NT2/D1 (cell line): Measurements from ENCODE around the gene WASF2.

Source experiments
- DNase-seq: peaks from one replicate; pipeline ENCODE4 v3.0.0-alpha.2; 2011; ENCODE audit warnings: low read depth, low spot score
- H3K27me3 ChIP-seq: 2 replicates; pipeline ENCODE4 v1.6.0; 2011; ENCODE audit warnings: mild to moderate bottlenecking; ENCODE audit not compliant: insufficient read length, insufficient read depth
- H3K36me3 ChIP-seq: 2 replicates; pipeline ENCODE4 v1.6.1; 2011; ENCODE audit warnings: mild to moderate bottlenecking, low read length, mixed read lengths; ENCODE audit not compliant: insufficient read depth, insufficient read length
- H3K4me1 ChIP-seq: 2 replicates; pipeline ENCODE4 v1.5.1; 2011; ENCODE audit not compliant: insufficient read depth, insufficient read length
- H3K4me3 ChIP-seq: 2 replicates; pipeline ENCODE4 v1.5.1; 2011; ENCODE audit warnings: low read depth; ENCODE audit not compliant: insufficient read length
- H3K9ac ChIP-seq: 2 replicates; pipeline ENCODE4 v1.6.0; 2011; ENCODE audit warnings: low read depth; ENCODE audit not compliant: insufficient read length
- H3K9me3 ChIP-seq: 2 replicates; pipeline ENCODE4 v1.5.1; 2011; ENCODE audit warnings: mild to moderate bottlenecking, low read length; ENCODE audit not compliant: insufficient read depth
- SUZ12 ChIP-seq: IDR thresholded peaks from 2 replicates; pipeline ENCODE4 v1.6.1; 2011; ENCODE audit not compliant: insufficient read length, insufficient read depth; ENCODE audit errors: extremely low read depth
- YY1 ChIP-seq: IDR thresholded peaks from 2 replicates; pipeline ENCODE4 v1.6.1; 2011; ENCODE audit not compliant: insufficient read length, insufficient read depth
- ZNF274 ChIP-seq: IDR thresholded peaks from 2 replicates; pipeline ENCODE4 v1.6.1; 2011; ENCODE audit warnings: mild to moderate bottlenecking, low read depth, low read length

The WASF2 gene

GRCh38 chr1:27530192-27530591 lies 40.2 kb upstream of the WASF2 start:
- Histone ChIP-seq H3K4me3 (no peak overlapping the region), H3K4me1 (peaks cover 46% of the 10 kb centered on the region)

GRCh38 chr1:27529704-27530018 lies 39.7 kb upstream of the WASF2 start:
- no peaks in the 10 kb centered on the region for H3K27me3 ChIP-seq

More at GRCh38 chr1:27530192-27530591, 40.2 kb upstream of the WASF2 start:
- TF ChIP-seq ZNF274: no peak
- peaks cover 27% of the 10 kb centered on the region for H3K36me3 ChIP-seq
- no peak overlapping the region for H3K9ac ChIP-seq
- H3K9me3 ChIP-seq: no peaks in the 10 kb centered on the region
- no peak for DNase-seq
- H3K27me3 ChIP-seq: no peaks in the 10 kb centered on the region

DNA sequence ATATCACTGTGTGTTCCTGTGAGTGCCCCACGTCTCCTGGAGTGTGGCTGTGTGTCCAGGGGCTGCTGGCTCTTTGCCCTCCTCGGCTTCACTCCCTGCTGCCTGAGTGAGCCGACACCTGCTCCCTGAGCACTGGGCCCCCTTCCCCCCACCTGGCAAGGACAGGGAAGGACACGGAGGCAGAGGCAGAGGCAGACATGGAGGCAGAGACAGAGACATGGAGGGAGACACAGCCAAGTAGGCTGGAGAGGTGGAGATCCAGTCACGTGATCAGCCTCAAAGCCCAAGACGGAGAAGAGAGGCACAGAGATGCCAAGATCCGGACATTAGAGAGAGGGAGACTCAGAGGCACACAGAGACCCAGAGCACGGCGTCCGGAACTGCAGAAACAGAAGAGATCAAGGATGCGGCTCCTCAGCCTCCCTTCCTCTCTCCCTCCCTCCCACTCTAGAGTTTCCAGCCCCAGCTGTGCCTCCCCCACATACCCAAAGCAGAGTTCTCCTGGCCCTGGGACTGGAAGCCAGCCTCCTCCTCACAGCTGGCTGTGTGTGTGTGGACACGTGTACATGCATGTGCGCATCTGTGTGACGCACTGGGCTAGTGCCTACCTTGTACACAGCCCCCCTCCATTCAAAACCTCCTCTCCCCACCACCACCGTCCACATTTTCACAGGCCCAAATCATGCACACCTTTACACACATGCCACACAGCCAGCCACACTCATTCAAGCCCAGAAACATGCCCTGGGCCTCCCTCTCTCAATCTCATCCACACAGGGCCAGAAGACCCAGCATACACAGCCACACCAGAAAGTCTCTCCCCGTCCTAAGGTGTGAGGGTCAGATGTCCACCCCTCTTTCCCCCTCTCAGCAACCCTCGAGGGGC lies 39.1 kb upstream of the WASF2 start:
- Histone ChIP-seq H3K27me3 (no peaks in the 10 kb centered on the region), H3K36me3 (peaks cover 18% of the 10 kb centered on the region), H3K4me3 (peak overlapping the region; percentile 50), H3K9me3 (no peaks in the 10 kb centered on the region), H3K4me1 (peaks cover 48% of the 10 kb centered on the region), H3K9ac (peak overlapping the region; percentile 73)
- no peak for TF ChIP-seq SUZ12
- no peak for TF ChIP-seq YY1
- TF ChIP-seq ZNF274: no peak
- DNase-seq: no peak

More at GRCh38 chr1:27529704-27530018, 39.7 kb upstream of the WASF2 start:
- Histone ChIP-seq H3K4me1 (peaks cover 43% of the 10 kb centered on the region), H3K4me3 (no peak overlapping the region), H3K9me3 (no peaks in the 10 kb centered on the region), H3K9ac (peak overlapping the region; percentile 73), H3K36me3 (peaks cover 22% of the 10 kb centered on the region)
- DNase-seq: no peak
- TF ChIP-seq ZNF274: no peak
- no peak for TF ChIP-seq SUZ12
- TF ChIP-seq YY1: no peak

GRCh38 chr1:27527890-27528817 lies 38.2 kb upstream of the WASF2 start:
- Histone ChIP-seq H3K36me3 (peaks cover 10% of the 10 kb centered on the region), H3K9me3 (no peaks in the 10 kb centered on the region), H3K4me3 (peak overlapping the region; percentile 50), H3K9ac (peak overlapping the region; percentile 73), H3K4me1 (peaks cover 53% of the 10 kb centered on the region), H3K27me3 (no peaks in the 10 kb centered on the region)
- no peak for DNase-seq
- TF ChIP-seq YY1: no peak
- TF ChIP-seq SUZ12: no peak
- TF ChIP-seq ZNF274: no peak

DNA sequence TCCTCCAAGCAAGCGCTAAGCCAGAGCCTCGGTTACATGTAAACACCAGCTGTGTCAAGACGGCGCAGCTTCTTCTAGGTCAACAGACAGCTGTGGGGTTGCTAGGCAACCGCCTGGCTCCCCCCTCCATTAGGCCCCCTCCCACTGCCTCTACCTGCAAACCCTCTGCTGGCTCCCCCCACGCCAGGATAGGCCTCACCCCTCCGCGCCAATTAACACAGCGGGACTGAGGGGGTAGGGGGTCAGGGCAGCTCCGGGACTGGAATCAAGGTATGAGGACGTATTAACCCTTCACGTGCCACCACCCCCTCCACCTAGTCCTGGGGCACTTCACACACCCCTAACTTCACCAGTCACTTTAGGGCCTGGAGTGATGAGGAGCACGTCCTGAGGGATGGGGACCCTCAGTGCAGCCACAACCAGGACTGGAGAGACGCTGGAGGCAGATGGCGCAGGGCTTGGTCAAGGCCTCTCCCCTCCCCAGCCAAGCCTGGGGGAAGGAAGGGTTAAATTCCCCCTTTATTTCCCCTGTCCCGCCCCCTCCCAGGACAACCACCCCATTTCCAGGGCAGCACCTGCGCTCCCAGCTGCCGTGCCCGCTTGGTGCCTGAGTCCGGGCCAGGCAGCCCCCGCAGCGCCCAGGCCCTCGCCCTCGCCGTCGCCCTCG lies 37.4 kb upstream of the WASF2 start:
- Histone ChIP-seq H3K9me3 (no peaks in the 10 kb centered on the region), H3K4me1 (peaks cover 54% of the 10 kb centered on the region), H3K9ac (peak overlapping the region; percentile 73), H3K27me3 (no peaks in the 10 kb centered on the region), H3K36me3 (peaks cover 2% of the 10 kb centered on the region), H3K4me3 (peak overlapping the region; percentile 50)
- peak; percentile 77 for DNase-seq
- no peak for TF ChIP-seq ZNF274
- no peak for TF ChIP-seq SUZ12
- no peak for TF ChIP-seq YY1

DNA sequence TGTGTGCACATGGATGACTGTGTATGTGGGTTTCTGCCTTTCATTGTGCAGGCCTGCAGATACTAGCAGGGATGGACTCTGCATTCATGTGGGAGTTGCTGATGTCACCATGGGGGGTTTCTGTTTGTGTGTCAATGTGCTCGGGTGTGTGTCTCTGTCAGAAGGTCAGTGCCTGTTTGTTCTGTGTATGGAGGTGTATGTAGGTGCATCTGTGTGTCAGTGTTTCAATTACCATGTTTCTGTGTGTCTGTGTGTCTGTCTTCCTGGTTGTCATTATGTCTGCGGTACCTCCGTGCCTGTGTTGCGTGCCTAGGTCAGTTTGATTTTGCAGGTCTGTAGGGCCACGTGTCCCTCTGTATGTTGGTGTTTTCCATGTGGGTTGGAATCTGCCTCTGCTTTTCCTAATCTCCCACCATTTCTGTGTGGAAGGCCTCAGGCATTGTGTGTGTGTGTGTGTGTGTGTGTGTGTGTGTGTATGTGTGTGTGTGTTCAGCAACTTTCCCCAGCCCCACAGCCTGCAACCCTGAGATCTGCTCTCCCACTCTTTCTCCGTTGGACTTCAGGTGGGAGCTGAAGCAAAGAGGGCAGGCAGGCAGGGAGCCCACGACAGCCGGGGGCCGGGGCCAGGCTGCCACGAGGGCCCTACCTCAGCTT lies 36.7 kb upstream of the WASF2 start:
- DNase-seq: no peak
- peaks cover 60% of the 10 kb centered on the region for H3K4me1 ChIP-seq
- H3K36me3 ChIP-seq: peaks cover 2% of the 10 kb centered on the region
- TF ChIP-seq ZNF274: no peak
- no peaks in the 10 kb centered on the region for H3K27me3 ChIP-seq
- H3K9ac ChIP-seq: peak overlapping the region; percentile 73
- no peaks in the 10 kb centered on the region for H3K9me3 ChIP-seq
- H3K4me3 ChIP-seq: peak overlapping the region; percentile 50
